Panc1 (cell line): Measurements from ENCODE around the gene GRM2. TPM values are rescaled to one million over a fixed set of nuclear protein-coding genes. Genes with fewer than 3 reads are reported as not detected.

ENCODE experiments used
- ATAC-seq: fragments of 200-7000 bp; cut with Tn5 transposase; 2 replicates; pipeline ENCODE4 v1.9.1; 2020; ENCODE audit warnings: mild to moderate bottlenecking, moderate library complexity
- Bru-seq: library from RNA; stranded (reverse); fragments of 400-500 nt; gene quantifications from one replicate; lab custom pipeline; 2021; lab: Mats Ljungman, UMichigan
- BruChase-seq, 2 experiments: library from RNA; stranded (reverse); fragments of 400-500 nt; gene quantifications; one replicate each; lab custom pipeline; 2021; lab: Mats Ljungman, UMichigan
- BruUV-seq: library from RNA; stranded (reverse); fragments of 400-500 nt; replicated peaks from 2 replicates; lab custom pipeline; 2021; lab: Mats Ljungman, UMichigan
- CTCF ChIA-PET: fragments of 300-600 bp; sonication (Branson Sonifier 250); formaldehyde crosslinking; loops from one replicate; lab custom pipeline; 2022; ENCODE audit warnings: antibody characterized with exemption; lab: Charles Lee
- POLR2A ChIA-PET: fragments of 300-600 bp; sonication (Branson Sonifier 250); formaldehyde crosslinking; loops from one replicate; lab custom pipeline; 2022; ENCODE audit warnings: antibody characterized with exemption; lab: Charles Lee
- DNase-seq: peaks from one replicate; pipeline ENCODE4 v3.0.0-alpha.2; 2010; ENCODE audit warnings: low read depth, low spot score
- H3K27ac ChIP-seq: 2 replicates; pipeline ENCODE4 v1.5.1; 2011; ENCODE audit warnings: mild to moderate bottlenecking, low read length, inconsistent platforms
- H3K27me3 ChIP-seq: fragments of 200-500 bp; sonication (Bioruptor generic); 2 replicates; pipeline ENCODE4 v1.6.0; 2014; ENCODE audit warnings: low read length, inconsistent platforms; ENCODE audit not compliant: control insufficient read depth, insufficient read depth
- H3K36me3 ChIP-seq: fragments of 200-500 bp; sonication (Bioruptor generic); 2 replicates; pipeline ENCODE4 v1.5.1; 2014; ENCODE audit warnings: inconsistent platforms, mild to moderate bottlenecking, low read length, moderate library complexity; ENCODE audit not compliant: control insufficient read depth, insufficient read depth
- H3K4me1 ChIP-seq: 2 replicates; pipeline ENCODE4 v1.5.1; 2011; ENCODE audit warnings: inconsistent platforms, mild to moderate bottlenecking, low read length, moderate library complexity; ENCODE audit not compliant: control insufficient read depth, insufficient read depth
- H3K4me3 ChIP-seq, 2 experiments: 2 replicates each; pipeline ENCODE4 v1.5.1; 2011 to 2012; ENCODE audit warnings: low read depth in 2 of 2, low read length in 2 of 2, mild to moderate bottlenecking in 2 of 2, inconsistent platforms in 1 of 2, moderate library complexity in 1 of 2
- H3K9me3 ChIP-seq: fragments of 200-500 bp; sonication (Bioruptor generic); 2 replicates; pipeline ENCODE4 v1.5.1; 2014; ENCODE audit warnings: low read depth, mild to moderate bottlenecking, inconsistent platforms, low read length, moderate library complexity; ENCODE audit not compliant: control insufficient read depth, insufficient read depth
- POLR2AphosphoS5 ChIP-seq: IDR thresholded peaks from 2 replicates; pipeline ENCODE4 v1.6.1; 2012; ENCODE audit warnings: mild to moderate bottlenecking, low read depth, low read length, moderate library complexity
- SIN3A ChIP-seq: IDR thresholded peaks from 2 replicates; pipeline ENCODE4 v1.6.1; 2012; ENCODE audit warnings: low read depth, mild to moderate bottlenecking, low read length, moderate library complexity, borderline replicate concordance; ENCODE audit not compliant: insufficient read depth
- TCF7L2 ChIP-seq: IDR thresholded peaks from 2 replicates; pipeline ENCODE4 v1.6.1; 2011; ENCODE audit warnings: mild to moderate bottlenecking, low read depth, low read length, inconsistent platforms
- in situ Hi-C: cut with HindIII; loops from 2 replicates; pipeline ENCODE4 v1.10.0; 2016; ENCODE audit warnings: low sequenced_read_pairs, low pct_unique_long_range_greater_than_20kb
- intact Hi-C: fragments of 100-400 bp; cut with micrococcal nuclease; formaldehyde crosslinking; loops from one replicate; pipeline ENCODE4 v1.10.0; 2022; ENCODE audit not compliant: unreplicated experiment
- long read RNA-seq: library from polyadenylated mRNA; unstranded; transcript quantifications from one replicate; pipeline ENCODE4 v2.0.0, GENCODE V29; 2021; ENCODE audit not compliant: unreplicated experiment
- polyA plus RNA-seq: library from polyadenylated mRNA; unstranded; fragments of >200 nt; gene quantifications from one replicate; pipeline ENCODE4 v1.2.1, GENCODE V29; 2012; ENCODE audit warnings: missing spikeins; ENCODE audit not compliant: insufficient read length
- total RNA-seq: library from RNA; stranded (reverse); gene quantifications from one replicate; pipeline ENCODE4 v1.2.1, GENCODE V29; 2021; ENCODE audit not compliant: unreplicated experiment
- TF ChIP-seq, protein P1 (sequence below), 2 experiments: IDR thresholded peaks; 2 replicates each; pipeline ENCODE4 v1.6.1; 2011 to 2012; ENCODE audit warnings: low read depth in 2 of 2, control low read depth in 1 of 2, low read length in 1 of 2, mild to moderate bottlenecking in 1 of 2, moderate library complexity in 1 of 2; ENCODE audit not compliant: insufficient read depth in 1 of 2
- TF ChIP-seq, protein P2 (sequence below): fragments of 450-650 bp; IDR thresholded peaks from 2 replicates; pipeline ENCODE4 v1.5.1; 2017; ENCODE audit warnings: mild to moderate bottlenecking

The GRM2 gene
- 0.21 TPM for total RNA-seq
- polyA plus RNA-seq = 0.10 TPM
- percentile 23 among the genes with signal in this experiment for Bru-seq, nascent RNA
- BruChase-seq, experiment 1, labeled RNA remaining after a 2-hour chase = percentile 22 among the genes with signal in this experiment
- percentile 20 among the genes with signal in this experiment for BruChase-seq, experiment 2, labeled RNA remaining after a 6-hour chase
- long read RNA-seq = 0 reads

DNA sequence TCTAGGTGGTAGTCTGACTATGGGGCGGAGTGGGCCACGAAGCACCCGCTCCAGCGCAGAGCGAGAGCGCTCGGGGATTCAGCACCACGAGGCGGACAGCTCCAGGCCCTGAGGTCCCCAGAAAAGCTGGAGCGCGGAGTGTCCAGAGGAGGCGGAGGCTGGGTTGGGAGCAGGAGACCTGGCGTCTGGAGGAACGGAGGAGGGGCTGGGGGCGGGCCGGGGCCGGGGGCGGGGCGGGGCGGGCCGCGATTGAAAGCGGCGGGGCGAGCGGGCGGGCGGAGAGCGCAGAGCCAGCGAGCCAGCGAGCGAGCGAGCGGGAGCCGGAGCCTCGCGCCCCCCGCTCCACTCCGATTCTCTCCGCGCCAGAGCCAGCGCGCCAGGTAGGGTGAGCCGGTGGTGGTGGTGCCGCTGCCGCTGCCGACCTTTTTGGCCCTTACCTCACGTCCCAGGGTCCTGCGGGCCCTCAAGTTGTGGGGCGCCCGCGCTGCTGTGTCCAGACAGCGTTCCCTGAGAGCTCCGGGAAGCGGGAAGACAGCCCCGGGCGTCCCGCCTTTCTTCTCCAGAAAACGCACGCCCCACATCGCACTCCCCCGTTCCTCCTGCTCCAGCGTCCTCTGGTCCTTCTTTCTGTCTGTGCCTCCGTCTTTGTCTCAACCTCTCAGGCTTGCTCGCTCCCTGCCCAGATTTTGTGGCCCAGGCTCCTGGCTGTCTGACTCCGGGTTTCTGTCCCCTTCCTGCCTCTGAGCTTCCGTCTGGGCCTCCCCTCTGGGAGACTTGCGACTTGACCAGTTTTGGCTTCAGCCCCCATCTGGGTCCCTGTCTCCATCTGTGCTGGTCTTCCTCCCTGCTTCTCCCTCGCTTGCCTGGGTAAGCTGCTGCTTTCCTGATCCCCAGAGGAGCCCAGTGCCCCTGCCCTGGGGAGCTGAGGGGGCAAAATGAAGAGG lies at the start of gene GRM2:
Gene GRM2 (plus strand): TSS at position 281 of the 944 bp plus-strand sequence. CDS start 1,916 bp downstream, outside the sequence.
- TF ChIP-seq TCF7L2 = no peak
- TF ChIP-seq, protein P1, sequence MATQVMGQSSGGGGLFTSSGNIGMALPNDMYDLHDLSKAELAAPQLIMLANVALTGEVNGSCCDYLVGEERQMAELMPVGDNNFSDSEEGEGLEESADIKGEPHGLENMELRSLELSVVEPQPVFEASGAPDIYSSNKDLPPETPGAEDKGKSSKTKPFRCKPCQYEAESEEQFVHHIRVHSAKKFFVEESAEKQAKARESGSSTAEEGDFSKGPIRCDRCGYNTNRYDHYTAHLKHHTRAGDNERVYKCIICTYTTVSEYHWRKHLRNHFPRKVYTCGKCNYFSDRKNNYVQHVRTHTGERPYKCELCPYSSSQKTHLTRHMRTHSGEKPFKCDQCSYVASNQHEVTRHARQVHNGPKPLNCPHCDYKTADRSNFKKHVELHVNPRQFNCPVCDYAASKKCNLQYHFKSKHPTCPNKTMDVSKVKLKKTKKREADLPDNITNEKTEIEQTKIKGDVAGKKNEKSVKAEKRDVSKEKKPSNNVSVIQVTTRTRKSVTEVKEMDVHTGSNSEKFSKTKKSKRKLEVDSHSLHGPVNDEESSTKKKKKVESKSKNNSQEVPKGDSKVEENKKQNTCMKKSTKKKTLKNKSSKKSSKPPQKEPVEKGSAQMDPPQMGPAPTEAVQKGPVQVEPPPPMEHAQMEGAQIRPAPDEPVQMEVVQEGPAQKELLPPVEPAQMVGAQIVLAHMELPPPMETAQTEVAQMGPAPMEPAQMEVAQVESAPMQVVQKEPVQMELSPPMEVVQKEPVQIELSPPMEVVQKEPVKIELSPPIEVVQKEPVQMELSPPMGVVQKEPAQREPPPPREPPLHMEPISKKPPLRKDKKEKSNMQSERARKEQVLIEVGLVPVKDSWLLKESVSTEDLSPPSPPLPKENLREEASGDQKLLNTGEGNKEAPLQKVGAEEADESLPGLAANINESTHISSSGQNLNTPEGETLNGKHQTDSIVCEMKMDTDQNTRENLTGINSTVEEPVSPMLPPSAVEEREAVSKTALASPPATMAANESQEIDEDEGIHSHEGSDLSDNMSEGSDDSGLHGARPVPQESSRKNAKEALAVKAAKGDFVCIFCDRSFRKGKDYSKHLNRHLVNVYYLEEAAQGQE (IDR thresholded peaks at IDR 0.05; ENCODE audit: insufficient read depth in 1 of 2, low read depth in 2 of 2, low read length in 1 of 2) = peak; percentile 87 to 94
- peak within 1 kb of the TSS in 1 of 2 experiments; percentile 16; a peak in 1 of 4 replicates for H3K4me3 ChIP-seq
- no TSS peak for BruUV-seq
- ATAC-seq (peak; percentile 74), DNase-seq (no peak)
- in situ Hi-C loops = no loop called here
- H3K36me3 ChIP-seq = no peaks in the 10 kb centered on the region
- ChIA-PET POLR2A (no interaction called here), CTCF (interaction anchor here (0.7 kb wide), 1 partner anchor 136 kb away, joined by 8 read pairs; no protein-coding TSS in a partner anchor)
- no peaks in the 10 kb centered on the region; the same call in 1 of the 2 replicates for H3K27me3 ChIP-seq
- intact Hi-C loops = no loop called here
- H3K4me1 ChIP-seq = no peaks in the 10 kb centered on the region
- no peak within 1 kb of the TSS for H3K27ac ChIP-seq
- no peaks in the 10 kb centered on the region for H3K9me3 ChIP-seq

DNA sequence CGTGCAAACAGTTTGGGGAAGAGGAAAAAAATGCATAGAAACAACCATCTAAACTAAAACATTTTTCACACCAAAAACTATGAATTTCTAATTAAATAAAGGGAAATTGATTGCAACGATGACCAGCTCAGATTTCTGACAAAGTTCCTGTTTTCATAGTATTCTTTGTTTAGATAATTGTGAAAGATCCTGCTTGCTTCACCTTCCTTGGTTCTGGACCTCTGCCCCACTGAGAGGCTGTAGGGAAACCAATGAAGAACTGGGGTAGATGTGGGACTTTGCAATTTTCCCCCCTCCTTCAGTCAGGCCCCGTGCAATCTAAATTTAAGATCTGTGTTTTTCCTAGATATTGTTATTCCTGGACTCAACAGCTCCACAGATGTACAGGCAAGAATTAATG lies 49.6 kb upstream of the GRM2 start:
- no peaks in the 10 kb centered on the region; the same call in 1 of the 2 replicates for H3K36me3 ChIP-seq
- CTCF ChIA-PET = no interaction called here
- H3K27ac ChIP-seq = no peak overlapping the region
- no peak for ATAC-seq
- POLR2A ChIA-PET = no interaction called here
- no peaks in the 10 kb centered on the region for H3K27me3 ChIP-seq
- no TSS peak for BruUV-seq
- TF ChIP-seq POLR2AphosphoS5 (no peak), TCF7L2 (no peak), SIN3A (no peak)
- TF ChIP-seq, protein P2, sequence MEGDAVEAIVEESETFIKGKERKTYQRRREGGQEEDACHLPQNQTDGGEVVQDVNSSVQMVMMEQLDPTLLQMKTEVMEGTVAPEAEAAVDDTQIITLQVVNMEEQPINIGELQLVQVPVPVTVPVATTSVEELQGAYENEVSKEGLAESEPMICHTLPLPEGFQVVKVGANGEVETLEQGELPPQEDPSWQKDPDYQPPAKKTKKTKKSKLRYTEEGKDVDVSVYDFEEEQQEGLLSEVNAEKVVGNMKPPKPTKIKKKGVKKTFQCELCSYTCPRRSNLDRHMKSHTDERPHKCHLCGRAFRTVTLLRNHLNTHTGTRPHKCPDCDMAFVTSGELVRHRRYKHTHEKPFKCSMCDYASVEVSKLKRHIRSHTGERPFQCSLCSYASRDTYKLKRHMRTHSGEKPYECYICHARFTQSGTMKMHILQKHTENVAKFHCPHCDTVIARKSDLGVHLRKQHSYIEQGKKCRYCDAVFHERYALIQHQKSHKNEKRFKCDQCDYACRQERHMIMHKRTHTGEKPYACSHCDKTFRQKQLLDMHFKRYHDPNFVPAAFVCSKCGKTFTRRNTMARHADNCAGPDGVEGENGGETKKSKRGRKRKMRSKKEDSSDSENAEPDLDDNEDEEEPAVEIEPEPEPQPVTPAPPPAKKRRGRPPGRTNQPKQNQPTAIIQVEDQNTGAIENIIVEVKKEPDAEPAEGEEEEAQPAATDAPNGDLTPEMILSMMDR = no peak
- TF ChIP-seq, protein P1 (IDR thresholded peaks at IDR 0.05; ENCODE audit: insufficient read depth in 1 of 2, low read depth in 2 of 2, low read length in 1 of 2) = no peak
- no peak for DNase-seq
- intact Hi-C loops (no loop called here), in situ Hi-C loops (no loop called here)
- no peaks in the 10 kb centered on the region for H3K4me1 ChIP-seq
- no peaks in the 10 kb centered on the region for H3K9me3 ChIP-seq
- H3K4me3 ChIP-seq = no peak overlapping the region
